CD4-positive, alpha-beta T cell (primary cell): ENCODE results near the gene ZMYND10. TPM values are rescaled to one million over a fixed set of nuclear protein-coding genes. Genes with fewer than 3 reads are reported as not detected.

Experiments
- ATAC-seq: fragments of 200-7000 bp; cut with Tn5 transposase; one replicate; pipeline ENCODE4 v1.10.0; 2022; ENCODE audit warnings: mild to moderate bottlenecking; ENCODE audit not compliant: poor library complexity
- CTCF ChIA-PET: fragments of 350-600 bp; sonication (Branson Sonifier 250); formaldehyde crosslinking; loops from one replicate; lab custom pipeline; 2021; ENCODE audit warnings: antibody characterized with exemption, inconsistent platforms; lab: Charles Lee
- POLR2A ChIA-PET: fragments of 350-600 bp; sonication (Branson Sonifier 250); formaldehyde crosslinking; loops from one replicate; lab custom pipeline; 2021; ENCODE audit warnings: antibody characterized with exemption, inconsistent platforms; lab: Charles Lee
- DNase-seq, 14 experiments: peaks; one replicate each; pipeline ENCODE4 v3.0.0-alpha.2; 2013 to 2020; ENCODE audit warnings: mixed read lengths in 2 of 14
- H3K27ac ChIP-seq, 2 donors: one replicate each; pipeline versions ENCODE4 v1.5.1 to v1.7.0; 2013; ENCODE audit warnings: low read length in 2 of 2, low read depth in 1 of 2, mild to moderate bottlenecking in 1 of 2
- H3K27me3 ChIP-seq, 2 experiments: 1 replicate in 1 of 2; 2 replicates in 1 of 2; pipeline versions ENCODE4 v1.6.1 to v1.7.0; 2013; ENCODE audit warnings: low read length in 2 of 2, control low read depth in 1 of 2, mild to moderate bottlenecking in 1 of 2, moderate library complexity in 1 of 2; ENCODE audit not compliant: insufficient read depth in 2 of 2, control insufficient read depth in 1 of 2
- H3K36me3 ChIP-seq: one replicate; pipeline ENCODE4 v1.6.1; 2013; ENCODE audit warnings: low read length, control low read depth; ENCODE audit not compliant: insufficient read depth
- H3K4me1 ChIP-seq: one replicate; pipeline ENCODE4 v1.6.1; 2013; ENCODE audit warnings: low read length, control low read depth; ENCODE audit not compliant: insufficient read depth
- H3K4me3 ChIP-seq: one replicate; pipeline ENCODE4 v1.5.1; 2013; ENCODE audit warnings: mild to moderate bottlenecking, low read length, moderate library complexity
- H3K9me3 ChIP-seq, 2 experiments: 1 replicate in 1 of 2; 2 replicates in 1 of 2; pipeline versions ENCODE4 v1.6.1 to v1.7.0; 2013; ENCODE audit warnings: low read length in 2 of 2, mild to moderate bottlenecking in 2 of 2, control low read depth in 1 of 2, moderate library complexity in 1 of 2; ENCODE audit not compliant: control insufficient read depth in 1 of 2, insufficient read depth in 1 of 2
- H3K27ac Mint-ChIP-seq: one replicate; pipeline ENCODE4 v1.8.0; 2020; ENCODE audit warnings: mixed read lengths
- H3K27me3 Mint-ChIP-seq: one replicate; pipeline ENCODE4 v1.8.0; 2021; ENCODE audit warnings: mixed read lengths
- H3K36me3 Mint-ChIP-seq: one replicate; pipeline ENCODE4 v1.8.0; 2021; ENCODE audit warnings: low read depth, mixed read lengths
- H3K4me1 Mint-ChIP-seq: one replicate; pipeline ENCODE4 v1.8.0; 2021; ENCODE audit warnings: low read depth, mixed read lengths
- H3K4me3 Mint-ChIP-seq: one replicate; pipeline ENCODE4 v1.8.0; 2020; ENCODE audit warnings: mild to moderate bottlenecking, mixed read lengths
- H3K9me3 Mint-ChIP-seq: one replicate; pipeline ENCODE4 v1.8.0; 2020; ENCODE audit warnings: mixed read lengths
- CTCF ChIP-seq: fragments of 200-600 bp; IDR thresholded peaks from one replicate; pipeline ENCODE4 v1.8.0; 2022; ENCODE audit warnings: antibody characterized with exemption, mild to moderate bottlenecking
- intact Hi-C, 2 experiments: fragments of 100-400 bp; cut with DNase I in 1 of 2; cut with micrococcal nuclease in 1 of 2; formaldehyde crosslinking; loops; one replicate each; pipeline versions ENCODE4 v1.15.1 to v1.9.0; 2023 to 2025; cut with DNase I, micrococcal nuclease
- total RNA-seq, 174 experiments: library from RNA in 2 of 174; stranded (reverse) in 2 of 174; gene quantifications; one replicate each; pipeline ENCODE4 v1.2.3 and lab custom pipeline; 2021 to 2026

Gene ZMYND10
- total RNA-seq, 2 experiments from 2014 or later: 1.7 to 1.8 TPM

DNA sequence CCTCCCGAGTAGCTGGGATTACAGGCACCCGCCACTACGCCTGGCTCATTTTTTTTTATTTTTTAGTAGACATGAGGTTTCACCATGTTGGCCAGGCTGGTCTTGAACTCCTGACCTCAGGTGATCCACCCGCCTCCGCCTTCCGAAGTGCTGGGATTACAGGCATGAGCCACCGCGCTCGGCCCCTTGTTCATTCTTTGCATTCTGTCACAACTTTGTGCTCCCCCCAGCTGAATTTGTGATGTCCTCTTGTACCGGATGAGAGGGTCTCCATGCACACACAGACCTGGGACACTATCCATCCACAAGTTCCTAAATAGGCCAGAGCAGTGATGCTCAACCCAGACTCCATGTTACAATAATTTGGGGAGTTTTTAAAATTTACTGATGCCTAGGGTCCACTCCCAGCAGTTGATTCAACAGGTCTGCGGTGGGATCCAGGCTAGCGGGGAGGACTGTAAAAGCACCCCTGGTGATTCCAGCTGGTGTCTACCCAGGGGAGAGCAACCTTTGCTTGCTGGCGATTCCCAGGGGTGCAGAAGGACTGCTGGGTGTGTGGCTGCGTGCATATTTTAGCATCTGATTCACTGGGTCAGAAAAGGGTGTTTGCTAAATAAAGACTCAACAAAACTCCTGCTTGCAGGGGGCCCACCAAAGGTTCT lies 5.9 kb downstream of the ZMYND10 start:
- H3K4me3 Mint-ChIP-seq: peak overlapping the region; percentile 96
- peak overlapping the region; percentile 95 for H3K27ac Mint-ChIP-seq
- Histone ChIP-seq H3K9me3 (no peaks in the 10 kb centered on the region), H3K27ac (peak overlapping the region in 1 of 2 donors; percentile 31), H3K4me1 (peaks cover 72% of the 10 kb centered on the region), H3K4me3 (peak overlapping the region; percentile 93), H3K27me3 (no peaks in the 10 kb centered on the region), H3K36me3 (peaks cover 2% of the 10 kb centered on the region)
- no peaks in the 10 kb centered on the region for H3K9me3 Mint-ChIP-seq
- DNase-seq: no peak
- ATAC-seq: no peak
- peaks cover 66% of the 10 kb centered on the region for H3K4me1 Mint-ChIP-seq
- intact Hi-C loops: loop anchor here (5.0 kb wide), 2 partner anchors 42 to 102 kb away; partner anchors contain the start of genes GNAI2 (in 1 of the 2), HYAL3 (in 1 of the 2) and NAA80 (in 1 of the 2)
- no peaks in the 10 kb centered on the region for H3K27me3 Mint-ChIP-seq
- CTCF ChIA-PET: interaction anchor here (4.6 kb wide), 1 partner anchor 15 kb away, joined by 19 read pairs; no protein-coding TSS in a partner anchor
- POLR2A ChIA-PET: interaction anchor here (0.9 to 7.9 kb wide), 10 partner anchors 10 to 104 kb away, joined by 3 to 214 read pairs (median 8); partner anchors contain the start of genes CYB561D2, GNAI2, HYAL3 and NAA80
- TF ChIP-seq CTCF: no peak
- peaks cover 17% of the 10 kb centered on the region for H3K36me3 Mint-ChIP-seq

DNA sequence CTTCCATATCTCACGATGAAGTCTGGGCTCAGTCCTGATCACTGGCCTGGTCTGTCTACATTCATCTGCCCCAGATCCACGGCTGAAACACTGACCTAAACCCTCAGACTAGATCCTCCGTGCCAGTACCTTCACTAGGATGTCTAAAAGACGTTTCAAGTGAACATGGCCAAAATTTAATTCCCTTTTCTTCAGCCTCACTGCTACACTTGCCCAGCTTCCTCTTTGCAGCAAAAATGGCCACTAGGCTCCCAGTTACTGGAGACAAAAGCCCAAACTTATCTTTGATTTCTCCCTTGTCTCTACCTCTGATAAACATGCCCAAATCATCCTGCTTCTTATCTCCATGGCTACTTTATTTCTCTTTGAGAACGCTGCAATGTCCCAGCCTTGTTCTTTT lies 6.6 kb downstream of the ZMYND10 start:
- no peak for TF ChIP-seq CTCF
- ATAC-seq: no peak
- Histone ChIP-seq H3K36me3 (peaks cover 5% of the 10 kb centered on the region), H3K27ac (peak overlapping the region in 1 of 2 donors; percentile 95), H3K4me3 (peak overlapping the region; percentile 93), H3K4me1 (peaks cover 78% of the 10 kb centered on the region), H3K27me3 (no peaks in the 10 kb centered on the region), H3K9me3 (no peaks in the 10 kb centered on the region)
- ChIA-PET POLR2A (interaction anchor here (0.9 to 7.9 kb wide), 7 partner anchors 10 to 204 kb away, joined by 3 to 214 read pairs (median 4); partner anchors contain the start of genes CYB561D2, GNAI2, HYAL3 and NAA80), CTCF (interaction anchor here (0.7 to 4.6 kb wide), 4 partner anchors 8 to 40 kb away, joined by 3 to 19 read pairs (median 6); partner anchors contain the start of genes HYAL3 and NAA80)
- DNase-seq: peak in 1 of 14 experiments; percentile 27
- no peaks in the 10 kb centered on the region for H3K9me3 Mint-ChIP-seq
- H3K27ac Mint-ChIP-seq: peak overlapping the region; percentile 95
- intact Hi-C loops: loop anchor here (5.0 kb wide), 2 partner anchors 42 to 102 kb away; partner anchors contain the start of genes GNAI2 (in 1 of the 2), HYAL3 (in 1 of the 2) and NAA80 (in 1 of the 2)
- peak overlapping the region; percentile 96 for H3K4me3 Mint-ChIP-seq
- peaks cover 21% of the 10 kb centered on the region for H3K36me3 Mint-ChIP-seq
- peaks cover 70% of the 10 kb centered on the region for H3K4me1 Mint-ChIP-seq
- H3K27me3 Mint-ChIP-seq: no peaks in the 10 kb centered on the region

DNA sequence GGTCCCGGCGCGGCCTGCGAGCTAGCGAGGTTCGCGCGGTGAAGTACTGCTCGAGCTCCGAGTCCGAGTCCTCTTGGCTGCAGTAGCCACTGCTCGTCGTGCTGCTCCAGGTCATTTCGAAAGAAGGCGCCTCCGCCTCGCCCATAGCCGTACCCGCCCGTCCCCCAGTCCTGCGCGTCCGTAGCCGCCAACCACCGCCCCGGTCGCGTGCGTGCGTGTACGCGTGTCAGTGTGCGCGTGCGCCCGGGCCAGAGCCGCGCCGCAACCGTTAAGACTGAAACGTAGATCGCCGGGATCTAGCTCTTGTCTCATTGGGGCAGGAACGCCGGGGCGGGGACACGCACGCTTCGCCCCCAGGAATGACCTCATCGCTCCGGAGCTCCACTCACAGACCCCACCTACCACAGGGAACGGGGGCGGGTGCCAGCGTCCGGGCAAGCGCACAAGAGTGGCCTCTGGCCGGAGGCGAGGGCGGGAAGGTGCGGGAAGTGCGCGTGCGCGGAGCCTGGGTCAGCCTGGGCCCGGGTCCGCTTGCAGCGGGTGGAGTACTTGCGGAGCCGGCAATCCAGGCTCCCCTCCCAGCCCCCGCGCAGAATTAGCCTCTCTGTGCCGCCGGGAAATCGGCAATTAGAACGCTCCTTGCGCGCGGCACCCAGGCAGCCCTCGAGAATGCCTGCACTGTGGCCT lies 8.2 kb downstream of the ZMYND10 start:
- Histone ChIP-seq H3K27ac (peak overlapping the region; percentile 95 to 96), H3K27me3 (no peaks in the 10 kb centered on the region), H3K36me3 (peaks cover 8% of the 10 kb centered on the region), H3K9me3 (no peaks in the 10 kb centered on the region), H3K4me1 (peaks cover 85% of the 10 kb centered on the region), H3K4me3 (peak overlapping the region; percentile 93)
- no peak for TF ChIP-seq CTCF
- Mint-ChIP-seq H3K4me1 (peaks cover 71% of the 10 kb centered on the region), H3K27me3 (no peaks in the 10 kb centered on the region), H3K9me3 (no peaks in the 10 kb centered on the region), H3K27ac (peak overlapping the region; percentile 95), H3K36me3 (peaks cover 28% of the 10 kb centered on the region), H3K4me3 (peak overlapping the region; percentile 96)
- ChIA-PET CTCF (interaction anchor here (1.4 to 4.6 kb wide), 9 partner anchors 8 to 45 kb away, joined by 3 to 19 read pairs (median 5); partner anchors contain the start of genes CYB561D2, HYAL3, IFRD2 and NAA80), POLR2A (interaction anchor here (0.5 to 7.9 kb wide), 31 partner anchors 9 to 1720 kb away, joined by 3 to 214 read pairs (median 6); partner anchors contain the start of genes C3orf18, CACNA2D2, CYB561D2 and DUSP7)
- peak; percentile 77 for ATAC-seq
- DNase-seq: peak; percentile 81 to 98 (median 90)
- intact Hi-C loops: loop anchor here (1.0 to 5.0 kb wide), 5 partner anchors 9 to 100 kb away; partner anchors contain the start of genes CYB561D2 (in 1 of the 2), GNAI2 (in 1 of the 2), HYAL3 (in 1 of the 2) and NAA80 (in 1 of the 2)
